ENCODE data around the gene HTR1B. TPM values are rescaled to one million over a fixed set of nuclear protein-coding genes. Genes with fewer than 3 reads are reported as not detected.

HTR1B gene
- total and polyA plus RNA-seq, 9 donors: 0.12 to 0.63 (median 0.30) TPM; not detected in 3

GRCh38 chr6:77464495-77464867 lies 1.2 kb upstream of the HTR1B start:
- no peak for TF ChIP-seq EP300 (IDR thresholded peaks at IDR 0.05)
- TF ChIP-seq CTCF (IDR thresholded peaks at IDR 0.05): no peak
- TF ChIP-seq POLR2A (IDR thresholded peaks at IDR 0.05): no peak
- no peak overlapping the region for H3K27ac ChIP-seq
- no peaks in the 10 kb centered on the region for H3K9me3 ChIP-seq
- no peaks in the 10 kb centered on the region for H3K27me3 ChIP-seq
- no peak overlapping the region for H3K4me3 ChIP-seq
- no peaks in the 10 kb centered on the region for H3K4me1 ChIP-seq (ENCODE audit: insufficient read depth)
- WGBS, 3 donors: 6 to 10% (median 9%) methylated on average over 8 of the region's 8 CpGs
- DNase-seq: no peak
- intact Hi-C loops (cut with DNase I): no loop called here
- H3K36me3 ChIP-seq: no peaks in the 10 kb centered on the region

- Histone ChIP-seq H3K4me1 (ENCODE audit: insufficient read depth) (no peaks in the 10 kb centered on the region), H3K36me3 (no peaks in the 10 kb centered on the region), H3K9me3 (no peaks in the 10 kb centered on the region), H3K27ac (no peak overlapping the region), H3K27me3 (no peaks in the 10 kb centered on the region), H3K4me3 (peak overlapping the region; percentile 24)
- 0 to 1% (median 1%) methylated on average over 46 to 53 of the region's 53 CpGs for WGBS, 3 donors
- intact Hi-C loops (cut with DNase I): no loop called here
- DNase-seq: peak in 1 of 5 donors; percentile 19
- TF ChIP-seq CTCF (IDR thresholded peaks at IDR 0.05): no peak
- TF ChIP-seq POLR2A (IDR thresholded peaks at IDR 0.05): no peak
Observed at GRCh38 chr6:77463861-77464494, 687 bp upstream of the HTR1B start.

DNA sequence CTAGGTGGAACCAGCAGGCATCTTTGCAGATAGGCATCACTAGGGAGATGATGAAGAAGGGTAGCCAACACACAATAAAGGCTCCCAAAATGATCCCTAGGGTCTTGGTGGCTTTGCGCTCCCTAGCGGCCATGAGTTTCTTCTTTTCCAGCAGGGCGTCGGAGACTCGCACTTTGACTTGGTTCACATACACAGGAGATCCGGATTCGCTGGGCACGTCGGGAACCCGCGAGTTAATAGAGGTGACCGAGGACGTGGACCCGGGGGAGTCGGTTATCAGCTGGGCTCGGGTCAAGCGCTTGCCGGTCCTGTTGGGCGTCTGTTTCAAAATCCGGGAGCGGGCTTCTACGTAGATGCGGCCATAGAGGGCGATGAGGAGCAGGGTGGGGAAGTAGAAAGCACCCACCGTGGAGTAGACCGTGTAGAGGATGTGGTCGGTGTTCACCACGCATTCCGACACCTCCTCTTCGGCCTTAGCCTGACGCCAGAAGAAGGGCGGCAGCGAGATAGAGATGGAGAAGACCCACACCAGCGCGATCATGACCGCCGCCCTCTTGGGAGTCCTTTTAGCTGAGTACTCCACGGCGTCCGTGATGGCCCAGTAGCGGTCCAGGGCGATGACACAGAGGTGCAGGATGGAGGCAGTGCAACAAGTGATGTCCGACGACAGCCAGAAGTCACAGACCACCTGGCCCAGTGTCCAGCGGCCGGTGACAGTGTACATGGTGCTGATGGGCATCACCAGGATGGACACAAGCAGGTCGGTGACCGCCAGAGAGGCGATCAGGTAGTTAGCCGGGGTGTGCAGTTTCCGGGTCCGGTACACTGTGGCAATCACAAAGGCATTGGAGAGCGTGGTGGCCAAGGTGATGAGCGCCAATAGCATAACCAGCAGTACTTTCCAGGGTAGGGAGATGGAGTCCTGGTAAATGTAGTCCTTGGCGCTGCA lies 658 bp downstream of the HTR1B start:
- no peaks in the 10 kb centered on the region for H3K27me3 ChIP-seq
- H3K4me1 ChIP-seq (ENCODE audit: insufficient read depth): no peaks in the 10 kb centered on the region
- no peaks in the 10 kb centered on the region for H3K36me3 ChIP-seq
- 8 to 13% (median 11%) methylated on average over 53 to 55 of the region's 55 CpGs for WGBS, 3 donors
- H3K4me3 ChIP-seq: peak overlapping the region; percentile 24
- intact Hi-C loops (cut with DNase I): no loop called here
- TF ChIP-seq CTCF (IDR thresholded peaks at IDR 0.05) (no peak), EP300 (IDR thresholded peaks at IDR 0.05) (no peak), POLR2A (IDR thresholded peaks at IDR 0.05) (no peak)
- H3K27ac ChIP-seq: no peak overlapping the region
- H3K9me3 ChIP-seq: no peaks in the 10 kb centered on the region
- peak in 1 of 5 donors; percentile 26 for DNase-seq

DNA sequence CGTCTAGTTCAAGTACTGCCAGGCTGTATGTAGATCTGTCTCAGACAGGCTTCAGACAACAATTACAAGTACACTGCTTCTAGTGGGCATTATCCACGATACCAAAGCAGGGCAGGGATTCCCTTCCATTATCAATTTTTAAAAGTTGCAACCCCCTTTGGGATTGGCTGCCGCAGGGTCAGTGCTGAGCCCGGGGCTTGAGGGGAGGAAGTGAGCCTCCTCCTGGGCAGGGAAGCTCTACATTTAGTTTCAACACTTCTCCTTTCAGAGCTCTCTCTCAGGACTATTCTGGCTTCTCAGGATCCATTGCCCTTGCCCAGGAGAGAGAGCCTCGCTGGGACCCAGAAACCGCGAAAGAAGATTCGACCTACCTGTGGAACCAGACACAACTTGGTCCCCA lies 1.5 kb downstream of the HTR1B start:
- 76 to 86% (median 79%) methylated on average over 8 of the region's 8 CpGs for WGBS, 3 donors
- no peak overlapping the region for H3K27ac ChIP-seq
- no peaks in the 10 kb centered on the region for H3K4me1 ChIP-seq (ENCODE audit: insufficient read depth)
- no peak for DNase-seq
- no peaks in the 10 kb centered on the region for H3K9me3 ChIP-seq
- no peaks in the 10 kb centered on the region for H3K36me3 ChIP-seq
- no peak overlapping the region for H3K4me3 ChIP-seq
- intact Hi-C loops (cut with DNase I): no loop called here
- no peak for TF ChIP-seq EP300 (IDR thresholded peaks at IDR 0.05)
- no peak for TF ChIP-seq CTCF (IDR thresholded peaks at IDR 0.05)
- no peak for TF ChIP-seq POLR2A (IDR thresholded peaks at IDR 0.05)
- no peaks in the 10 kb centered on the region for H3K27me3 ChIP-seq
